Measurements from ENCODE around the gene INTS11.

INTS11 gene

GRCh38 chr1:1299686-1300351 lies 24.6 kb downstream of the INTS11 start:
- peak; percentile 44 for DNase-seq (ENCODE audit: low spot score)

GRCh38 chr1:1298861-1299685 lies 25.4 kb downstream of the INTS11 start:
- peak; percentile 85 for DNase-seq (ENCODE audit: low spot score)

- DNase-seq (ENCODE audit: low spot score) = no peak
Observed at GRCh38 chr1:1297802-1298424, 26.5 kb downstream of the INTS11 start.

DNA sequence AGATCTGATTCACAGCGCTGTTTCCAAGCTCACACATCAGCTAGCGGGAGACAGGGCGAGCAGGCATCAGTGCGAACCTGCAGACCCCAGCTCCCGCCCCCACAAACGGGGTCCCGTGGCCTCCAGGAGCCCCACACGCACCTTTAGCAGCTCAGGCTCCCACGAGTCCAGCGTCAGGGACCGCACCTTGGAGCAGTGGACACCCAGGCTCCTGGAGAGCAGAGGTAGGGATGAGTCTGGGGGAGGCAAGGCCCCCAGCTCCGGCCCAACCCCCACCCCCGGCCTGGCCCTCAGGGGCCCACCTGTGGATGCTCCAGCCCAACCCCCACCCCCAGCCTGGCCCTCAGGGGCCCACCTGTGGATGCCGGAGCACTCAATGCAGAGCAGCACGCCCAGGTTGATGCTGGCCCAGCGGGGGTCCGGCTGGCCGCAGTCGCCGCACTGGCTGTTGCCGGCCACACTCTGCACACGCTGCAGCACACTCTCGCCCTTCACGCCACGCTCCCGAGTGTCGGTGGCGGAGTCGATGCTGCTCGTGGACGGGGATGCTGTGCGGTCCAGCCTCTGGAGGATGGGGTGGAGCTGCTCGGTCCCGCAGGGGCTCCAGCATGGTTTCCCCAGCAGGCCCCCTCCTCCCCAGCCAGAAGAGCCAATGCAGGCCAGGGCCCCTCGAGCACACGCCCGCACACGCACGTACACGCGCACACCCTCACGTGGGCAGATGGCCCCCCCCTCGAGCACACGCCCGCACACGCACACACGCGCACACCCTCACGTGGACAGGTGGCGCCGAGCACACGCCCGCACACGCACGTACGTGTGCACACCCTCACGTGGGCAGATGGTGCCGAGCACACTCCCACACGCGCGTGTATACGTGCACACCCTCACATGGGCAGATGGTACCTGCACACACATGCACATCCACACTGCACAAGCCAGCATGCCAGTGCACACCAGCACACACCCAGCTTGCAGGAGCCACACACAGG lies 28.1 kb downstream of the INTS11 start:
- DNase-seq (ENCODE audit: low spot score) = no peak

- no peak for DNase-seq (ENCODE audit: low spot score)
Observed at GRCh38 chr1:1295154-1295923, 29.1 kb downstream of the INTS11 start.

DNA sequence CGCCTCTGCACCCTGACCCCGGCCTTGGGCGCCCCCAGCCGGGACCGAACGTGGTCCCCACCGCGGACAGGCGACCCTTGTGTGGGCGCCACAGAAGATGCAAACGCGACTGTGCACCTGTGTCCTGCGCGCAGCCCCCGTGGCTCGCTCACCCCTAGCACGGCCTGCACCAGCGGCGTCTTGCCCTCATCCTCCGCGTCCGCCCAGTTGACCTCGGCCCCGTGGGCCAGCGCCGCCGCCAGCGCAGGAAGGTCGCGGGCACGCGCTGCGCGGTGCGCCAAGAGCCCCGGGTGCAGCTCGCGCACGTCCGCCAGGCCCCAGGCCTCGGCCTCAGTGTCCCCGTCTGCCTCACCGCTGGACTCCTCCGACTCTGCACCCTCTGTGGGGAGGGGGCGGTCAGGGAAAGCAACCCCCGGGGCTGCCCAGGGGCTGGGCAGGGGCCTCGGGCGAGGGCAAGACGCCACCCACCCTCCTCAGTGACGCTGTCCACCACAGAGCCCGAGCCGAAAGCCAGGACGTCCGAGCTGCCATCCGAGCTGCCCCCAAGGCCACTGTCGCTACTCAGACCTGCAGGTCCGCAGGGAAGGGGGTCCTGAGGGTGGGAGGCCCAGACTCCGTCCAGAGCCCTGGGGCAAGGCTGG lies 30.1 kb downstream of the INTS11 start:
- DNase-seq (ENCODE audit: low spot score) = no peak

DNA sequence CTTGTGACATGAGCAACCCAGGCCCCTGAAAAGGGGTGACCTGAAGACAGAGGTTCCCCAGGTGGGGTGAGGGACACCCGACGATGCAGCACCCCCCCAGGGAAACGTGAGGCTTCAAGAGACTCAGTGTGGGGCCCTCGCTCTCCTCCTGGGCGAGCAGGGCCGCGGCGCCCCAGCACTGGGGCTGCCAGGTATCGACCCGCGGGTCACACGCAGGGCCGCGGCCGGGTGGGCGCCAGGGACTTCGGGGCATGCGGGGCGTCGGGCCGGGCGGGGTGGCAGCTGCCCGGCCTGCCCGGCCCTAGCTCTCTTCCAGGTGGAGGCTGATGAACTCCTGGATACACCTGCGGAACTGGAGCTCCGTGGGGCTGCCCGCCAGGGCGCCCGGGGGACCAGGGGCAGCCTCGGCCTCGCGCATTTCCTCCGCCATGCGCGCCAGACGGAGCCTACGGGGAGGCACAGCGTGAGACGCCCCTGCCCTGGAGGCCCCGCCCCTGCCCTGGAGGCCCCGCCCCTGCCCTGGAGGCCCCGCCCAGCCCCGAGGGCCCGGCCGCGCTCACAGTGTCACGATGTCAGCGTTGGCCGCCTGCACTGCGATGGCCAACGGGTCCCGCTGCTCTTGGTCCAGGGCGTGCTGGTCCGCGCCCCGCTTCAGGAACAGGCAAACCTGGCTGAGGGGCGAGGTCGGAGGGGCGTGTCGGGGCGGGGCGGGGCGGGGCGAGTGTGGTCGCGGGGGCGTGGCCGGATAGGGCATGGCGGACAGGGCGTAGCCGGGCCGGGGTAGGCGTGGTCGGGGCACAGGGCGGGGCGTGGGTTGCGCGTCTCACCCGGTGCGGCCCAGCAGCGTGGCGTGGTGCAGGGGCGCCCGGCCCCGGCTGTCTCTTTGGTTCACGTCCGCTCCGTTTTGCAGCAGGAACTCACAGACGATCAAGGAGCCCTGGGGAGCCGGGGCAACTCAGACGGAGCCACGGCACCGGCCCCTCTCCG lies 30.9 kb downstream of the INTS11 start:
- peak; percentile 87 for DNase-seq (ENCODE audit: low spot score)

DNA sequence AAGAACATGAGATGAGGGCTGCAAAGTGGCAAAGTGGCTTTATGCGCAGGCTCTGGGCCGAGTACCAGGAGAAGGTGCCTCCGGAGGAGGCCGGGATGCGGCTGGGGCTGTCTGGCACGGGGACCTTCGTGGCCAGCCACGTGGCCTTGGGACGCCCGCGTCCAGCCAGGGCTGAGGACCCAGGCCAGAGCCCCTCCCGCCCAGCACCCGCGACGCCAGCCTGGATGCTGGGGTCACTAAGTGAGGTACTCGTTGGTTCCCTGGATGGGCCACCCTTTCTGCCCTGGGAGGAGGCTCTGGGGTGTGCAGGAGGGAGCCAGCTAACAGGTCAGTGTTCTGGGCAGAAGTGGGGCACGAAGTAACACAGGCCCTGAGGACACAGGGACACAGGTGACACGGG lies 31.6 kb downstream of the INTS11 start:
- DNase-seq (ENCODE audit: low spot score) = no peak

- no peak for DNase-seq (ENCODE audit: low spot score)
Observed at GRCh38 chr1:1292442-1292779, 32.0 kb downstream of the INTS11 start.

DNA sequence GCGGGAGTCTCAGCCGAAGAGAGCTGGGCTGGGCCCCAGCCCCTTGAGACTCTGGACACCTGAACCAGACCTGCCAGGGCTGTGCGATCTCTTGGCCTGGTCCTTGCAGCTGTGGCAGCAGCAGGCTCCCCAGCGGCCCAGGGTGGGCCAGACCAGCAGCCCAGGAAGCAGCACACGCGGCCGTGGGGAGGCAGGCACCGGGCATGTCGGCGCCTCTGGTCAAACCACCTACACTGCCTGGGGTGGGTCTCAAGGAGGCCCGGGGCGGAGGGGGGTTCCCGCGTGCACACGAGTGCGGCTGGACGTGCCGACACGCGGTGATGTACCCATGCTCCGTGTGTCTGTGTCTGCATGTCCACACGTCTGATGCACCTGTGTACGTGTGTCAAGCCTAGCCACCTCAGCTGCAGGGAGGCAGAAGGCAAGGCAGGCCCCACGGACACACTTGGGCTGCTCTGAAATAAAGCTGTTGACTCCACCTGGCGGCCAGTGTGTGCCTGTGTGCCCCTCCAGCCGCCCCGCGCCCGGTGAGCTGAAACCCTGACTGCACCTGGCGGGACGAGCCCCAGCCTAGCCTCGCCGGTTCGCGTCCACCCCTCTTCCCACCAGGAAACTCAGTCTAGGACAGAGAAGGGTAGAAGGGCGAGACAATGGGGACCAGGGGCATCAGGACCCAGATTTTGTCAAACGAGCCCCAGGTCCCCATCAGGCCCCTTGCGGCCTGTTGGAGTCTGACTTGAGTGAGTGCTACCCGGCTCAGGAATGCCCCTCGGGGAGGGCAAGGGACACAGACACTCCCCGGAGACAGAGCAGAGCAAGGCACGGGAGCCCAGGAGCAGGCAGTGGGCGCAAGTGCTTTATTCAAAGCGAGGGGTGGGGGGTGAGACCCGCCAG lies 32.7 kb downstream of the INTS11 start:
- DNase-seq (ENCODE audit: low spot score) = peak; percentile 85

- DNase-seq (ENCODE audit: low spot score) = peak; percentile 21
Observed at GRCh38 chr1:1291023-1291528, 33.4 kb downstream of the INTS11 start.

- DNase-seq (ENCODE audit: low spot score) = peak; percentile 90
Observed at GRCh38 chr1:1290238-1290731, 34.2 kb downstream of the INTS11 start.

DNA sequence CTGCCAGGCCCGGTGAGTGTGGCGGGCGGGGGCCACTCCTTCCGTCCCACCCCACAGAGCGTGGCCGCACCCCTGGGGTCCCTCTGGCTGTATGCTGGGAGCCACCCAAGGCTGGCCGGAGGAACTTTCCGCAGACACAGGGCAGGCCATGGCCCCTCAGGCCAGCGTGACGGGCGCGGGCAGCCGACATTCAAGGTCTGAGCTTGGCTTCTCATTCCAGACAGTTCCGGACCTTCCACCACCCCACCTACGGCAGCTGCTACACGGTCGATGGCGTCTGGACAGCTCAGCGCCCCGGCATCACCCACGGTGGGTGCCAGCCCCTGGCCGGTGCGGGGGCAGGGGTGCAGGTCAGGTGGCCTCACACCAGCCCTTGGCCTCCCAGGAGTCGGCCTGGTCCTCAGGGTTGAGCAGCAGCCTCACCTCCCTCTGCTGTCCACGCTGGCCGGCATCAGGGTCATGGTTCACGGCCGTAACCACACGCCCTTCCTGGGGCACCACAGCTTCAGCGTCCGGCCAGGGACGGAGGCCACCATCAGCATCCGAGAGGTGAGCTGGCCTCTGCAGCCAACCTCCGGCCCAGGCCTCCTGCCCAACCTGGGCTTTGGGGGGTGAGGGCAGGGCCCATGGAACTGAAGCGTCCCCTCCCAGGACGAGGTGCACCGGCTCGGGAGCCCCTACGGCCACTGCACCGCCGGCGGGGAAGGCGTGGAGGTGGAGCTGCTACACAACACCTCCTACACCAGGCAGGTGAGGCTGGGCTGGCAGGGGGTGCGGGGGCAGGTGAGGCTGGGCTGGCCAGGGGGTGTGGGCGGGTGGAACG lies 37.0 kb downstream of the INTS11 start:
- peak; percentile 23 for DNase-seq (ENCODE audit: low spot score)

DNA sequence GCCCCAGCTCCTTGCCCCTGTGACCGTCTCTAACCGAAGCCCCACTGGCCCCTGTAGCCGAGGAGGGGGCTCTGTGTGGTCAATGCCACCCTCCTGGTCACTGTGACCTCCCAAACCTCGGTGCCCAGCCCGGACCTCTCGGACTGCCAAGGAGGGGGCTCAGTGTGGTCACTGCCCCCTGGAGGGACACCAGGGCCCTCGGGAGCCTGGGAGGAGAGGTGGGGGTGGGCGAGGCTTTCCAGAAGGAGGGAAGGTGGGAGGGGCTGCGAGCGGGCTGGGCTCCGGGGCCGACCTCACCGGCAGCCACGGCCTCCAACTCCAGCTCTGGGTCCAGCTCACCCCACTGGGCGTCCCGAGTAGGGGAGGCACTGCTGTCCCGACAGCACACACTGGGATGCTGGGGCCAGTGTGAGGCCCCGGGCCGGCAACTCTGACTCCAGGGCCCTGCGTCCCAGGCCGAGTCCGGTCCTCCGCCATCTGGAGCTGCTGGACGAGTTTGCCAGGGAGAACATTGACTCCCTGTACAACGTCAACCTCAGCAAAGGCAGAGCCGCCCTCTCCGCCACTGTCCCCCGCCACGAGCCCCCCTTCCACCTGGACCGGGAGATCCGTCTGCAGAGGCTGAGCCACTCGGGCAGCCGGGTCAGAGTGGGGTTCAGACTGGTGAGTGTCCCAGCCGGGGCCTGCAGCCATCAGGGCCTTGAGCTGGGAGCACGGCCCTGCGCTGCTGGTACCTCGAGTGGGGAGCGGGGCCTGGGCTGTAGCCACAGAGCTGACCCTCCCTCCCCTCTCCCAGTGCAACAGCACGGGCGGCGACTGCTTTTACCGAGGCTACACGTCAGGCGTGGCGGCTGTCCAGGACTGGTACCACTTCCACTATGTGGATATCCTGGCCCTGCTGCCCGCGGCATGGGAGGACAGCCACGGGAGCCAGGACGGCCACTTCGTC lies 37.9 kb downstream of the INTS11 start:
- DNase-seq (ENCODE audit: low spot score) = peak; percentile 19

DNA sequence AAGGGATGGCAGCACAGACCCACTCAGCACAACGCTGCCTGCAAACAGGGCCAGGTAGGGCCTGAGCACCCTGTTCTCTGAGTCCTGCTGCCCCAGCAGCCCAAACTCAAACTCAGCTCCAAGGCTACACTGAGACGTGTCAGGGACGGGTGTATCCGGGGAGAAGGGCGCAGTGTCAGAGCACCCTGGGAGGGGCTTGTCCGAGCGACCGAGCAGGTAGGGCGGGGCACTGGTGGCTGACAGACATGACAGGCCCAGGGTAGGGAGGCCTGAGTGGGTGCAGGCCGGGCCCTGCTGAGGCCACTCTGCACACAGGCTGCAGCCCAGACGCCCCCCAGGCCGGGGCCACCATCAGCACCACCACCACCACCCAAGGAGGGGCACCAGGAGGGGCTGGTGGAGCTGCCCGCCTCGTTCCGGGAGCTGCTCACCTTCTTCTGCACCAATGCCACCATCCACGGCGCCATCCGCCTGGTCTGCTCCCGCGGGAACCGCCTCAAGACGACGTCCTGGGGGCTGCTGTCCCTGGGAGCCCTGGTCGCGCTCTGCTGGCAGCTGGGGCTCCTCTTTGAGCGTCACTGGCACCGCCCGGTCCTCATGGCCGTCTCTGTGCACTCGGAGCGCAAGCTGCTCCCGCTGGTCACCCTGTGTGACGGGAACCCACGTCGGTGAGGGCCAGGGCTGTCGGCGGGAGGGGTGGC lies 38.7 kb downstream of the INTS11 start:
- peak; percentile 30 for DNase-seq (ENCODE audit: low spot score)

All from iPS-NIHi11 (cell line).